22Rv1 (cell line): ENCODE results near the gene KIRREL3.

ENCODE experiments used
- CTCF ChIP-seq: fragments of 450-650 bp; IDR thresholded peaks from 2 replicates; pipeline ENCODE4 v1.5.1; 2017; ENCODE audit warnings: mild to moderate bottlenecking
- ZFX ChIP-seq: fragments of 450-650 bp; IDR thresholded peaks from 2 replicates; pipeline ENCODE4 v1.6.1; 2017; ENCODE audit warnings: antibody characterized with exemption, borderline replicate concordance

DNA sequence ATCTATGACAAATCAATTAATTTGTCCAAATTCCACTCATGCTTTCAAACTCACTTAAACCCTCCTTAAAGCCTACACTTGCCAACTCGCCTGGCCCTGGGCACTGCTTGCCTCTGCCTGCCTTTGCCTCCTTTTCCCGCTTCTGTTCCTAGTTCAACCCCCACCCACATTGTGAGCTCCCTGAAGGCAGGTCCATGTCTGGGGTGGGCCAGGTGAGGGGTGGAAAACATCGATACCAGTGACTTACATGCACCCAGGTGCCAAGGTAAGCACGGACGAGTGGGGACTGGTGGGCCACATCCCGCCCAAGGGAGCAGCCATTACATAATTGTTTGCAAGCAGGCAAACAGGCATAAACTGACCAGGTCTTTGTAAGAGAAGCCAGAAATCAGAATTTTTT, 498.9 kb downstream of the KIRREL3 start:
- TF ChIP-seq CTCF (no peak), ZFX (no peak)
